Activated CD8-positive, alpha-beta memory T cell treated with anti-CD3 and anti-CD28 coated beads for 1 hour (primary cell): ENCODE data around the gene ANKRD11.
A peak's percentile ranks its signal among the peaks of the same experiment; 100 is the strongest.

ENCODE experiments used
- DNase-seq, 2 donors: peaks; one replicate each; pipeline ENCODE4 v3.0.0-alpha.2; 2020; ENCODE audit warnings: low read depth in 1 of 2; ENCODE audit errors: extremely low read depth in 1 of 2

Gene ANKRD11

GRCh38 chr16:89507214-89507833 lies 17.0 kb upstream of the ANKRD11 start:
- DNase-seq, result no peak

DNA sequence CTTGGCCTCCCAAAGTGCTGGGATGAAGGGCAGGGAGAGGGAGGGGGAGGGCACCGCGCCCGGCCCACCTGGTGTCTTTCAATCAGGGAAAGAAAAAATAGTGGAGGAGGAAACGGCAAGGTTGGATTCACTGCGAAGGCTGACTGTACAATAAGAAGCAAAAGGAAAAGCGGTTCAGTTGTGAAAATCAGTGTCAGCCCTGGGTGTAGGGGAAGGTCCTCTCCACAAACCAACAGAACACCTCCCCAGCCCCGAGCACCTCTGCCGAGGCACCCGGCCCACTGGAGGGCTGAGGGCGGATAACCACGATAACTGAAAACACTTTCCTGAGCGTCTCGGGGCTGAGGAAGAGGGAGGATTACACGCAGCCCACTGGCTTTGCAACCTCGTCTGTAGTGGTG lies 16.4 kb upstream of the ANKRD11 start:
- DNase-seq, result no peak

DNA sequence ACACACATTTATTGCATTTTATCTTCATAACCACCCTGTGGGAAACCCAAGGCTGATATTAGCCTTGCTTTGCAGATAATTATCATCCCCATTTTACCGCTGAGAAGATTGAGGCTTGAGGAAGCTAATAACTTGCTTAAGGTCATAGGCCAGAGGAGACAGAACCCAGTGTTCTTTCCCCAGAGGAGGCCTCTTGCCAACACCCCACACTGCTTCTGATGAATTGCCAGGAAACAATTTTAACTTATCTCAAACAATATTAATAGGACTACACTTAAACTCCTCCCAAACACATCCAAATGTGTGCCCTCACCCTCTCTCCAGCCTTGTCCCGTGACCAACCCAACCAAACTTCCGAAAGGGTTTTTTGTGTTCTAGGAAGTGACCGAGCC lies 15.7 kb upstream of the ANKRD11 start:
- no peak for DNase-seq

DNA sequence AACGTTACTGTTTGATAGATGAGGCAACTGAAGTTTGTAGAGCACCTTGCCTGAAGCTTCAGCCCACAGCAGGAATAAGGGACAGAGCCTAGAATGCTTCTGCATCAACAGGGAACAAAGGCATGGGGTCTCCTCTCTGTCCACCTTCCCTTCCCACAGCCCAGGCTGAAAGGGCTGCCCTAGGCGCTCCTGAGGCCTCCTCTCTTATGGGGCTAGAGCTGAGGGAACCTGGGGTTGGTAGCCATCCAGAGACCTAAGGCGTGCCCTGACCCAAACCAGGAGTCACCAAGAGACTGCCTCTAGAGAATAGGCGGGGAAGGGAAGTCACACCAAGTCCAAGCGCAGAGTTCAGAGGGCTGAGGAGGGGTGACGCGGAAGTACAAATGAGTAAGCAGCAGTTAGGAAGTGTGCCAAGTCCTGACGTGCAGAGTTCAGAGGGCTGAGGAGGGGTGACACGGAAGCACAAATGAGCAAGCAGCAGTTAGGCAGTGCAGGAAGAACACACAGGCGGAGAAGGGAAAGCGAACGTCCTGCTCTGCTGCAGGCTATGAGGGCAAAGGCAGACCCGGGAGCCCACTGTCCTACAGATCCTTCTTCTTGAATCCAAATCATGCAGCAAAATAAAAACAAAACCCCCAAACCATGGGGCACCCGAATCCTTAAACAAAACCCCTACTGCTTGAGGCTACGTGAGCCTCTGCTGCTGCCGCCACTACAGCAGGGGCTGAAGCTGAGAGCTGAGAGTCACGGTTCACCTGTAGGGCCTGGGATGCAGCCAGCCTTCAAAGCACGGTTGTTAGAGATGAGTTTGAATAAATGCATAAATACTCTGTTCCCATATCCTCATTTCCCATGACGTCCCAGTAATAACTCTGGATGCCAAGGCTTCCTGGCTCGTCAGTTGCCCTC lies 15.1 kb upstream of the ANKRD11 start:
- DNase-seq, result peak; percentile 72 to 84

DNA sequence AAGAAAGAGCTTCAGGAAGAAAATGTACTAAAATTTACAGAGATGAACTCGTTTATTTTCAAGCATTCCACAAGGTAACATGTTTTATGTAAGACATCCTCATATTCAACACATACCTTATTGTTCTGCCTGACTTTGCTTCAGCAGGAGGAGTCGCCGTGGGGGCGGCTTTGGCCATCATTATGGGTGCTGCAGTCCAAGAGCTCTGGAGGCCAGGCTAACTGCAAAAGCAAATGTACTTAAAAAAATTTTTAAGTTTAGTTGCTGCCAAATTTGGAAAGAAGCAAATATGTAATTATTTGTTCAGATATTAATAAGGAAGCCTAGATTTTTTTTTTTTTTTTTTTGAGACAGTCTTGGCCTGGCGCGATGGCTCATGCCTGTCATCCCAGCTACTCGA lies 13.7 kb upstream of the ANKRD11 start:
- no peak for DNase-seq

DNA sequence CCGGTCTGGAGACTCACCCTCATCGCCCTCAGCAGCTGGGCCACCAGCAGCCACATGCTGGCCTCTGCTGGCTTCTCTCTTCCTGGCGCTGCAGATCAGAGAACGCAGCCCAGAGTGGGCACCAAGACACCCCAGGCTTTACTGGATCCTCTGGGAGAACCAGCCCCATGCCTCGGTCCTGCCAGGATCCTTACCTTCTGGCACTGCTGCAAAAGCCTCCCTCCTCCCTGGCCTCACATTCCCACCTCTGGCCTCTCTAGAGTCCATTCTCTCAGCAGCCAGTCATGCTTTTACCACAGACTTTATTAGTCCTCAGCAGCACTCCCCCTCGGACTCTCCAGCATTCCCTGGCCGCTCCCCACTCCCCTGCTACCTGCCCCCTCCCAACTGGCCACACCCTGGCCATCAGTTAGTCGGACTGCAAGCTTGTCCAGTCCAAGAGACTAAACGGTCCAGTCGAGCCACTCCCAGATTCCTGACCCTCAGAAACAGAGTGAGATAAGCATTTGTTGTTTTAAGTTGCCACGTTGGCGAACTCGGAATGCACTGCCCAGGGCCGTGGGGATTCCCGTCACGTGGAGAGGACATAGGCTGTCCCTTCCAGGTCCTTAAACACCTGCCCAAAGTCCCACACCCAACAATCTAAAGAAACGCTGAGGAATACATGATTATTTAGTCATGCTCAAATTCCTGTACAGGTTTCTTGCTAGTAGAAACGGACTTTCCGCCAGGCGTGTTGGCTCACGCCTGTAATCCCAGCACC lies 11.9 kb upstream of the ANKRD11 start:
- DNase-seq, result no peak

GRCh38 chr16:89499767-89500166 lies 9.4 kb upstream of the ANKRD11 start:
- DNase-seq, result no peak

- no peak for DNase-seq
These were observed 8.5 kb upstream of the ANKRD11 start for GRCh38 chr16:89498839-89499238.

- DNase-seq, result no peak
These were observed 4.8 kb upstream of the ANKRD11 start for GRCh38 chr16:89495121-89495520.

DNA sequence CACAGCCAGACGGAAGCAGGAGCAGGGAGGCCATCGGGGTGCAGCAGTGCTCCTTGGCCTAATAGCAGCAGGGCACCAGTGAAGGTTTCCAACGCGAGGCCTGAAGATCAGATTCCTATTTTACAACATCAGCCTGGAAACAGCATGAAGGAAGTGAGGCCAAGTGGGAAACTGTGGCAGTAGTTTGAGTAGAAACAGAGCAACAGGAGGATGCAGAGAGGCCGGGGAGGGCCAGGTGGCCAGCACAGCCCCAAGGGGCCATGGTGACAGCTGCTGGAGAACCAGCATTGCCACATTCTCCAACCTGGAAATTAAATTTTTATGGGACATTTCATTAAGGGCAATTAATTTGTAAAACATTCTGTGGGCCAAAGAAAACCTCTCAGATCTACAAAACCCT lies 3.4 kb upstream of the ANKRD11 start:
- no peak for DNase-seq

- no peak for DNase-seq
These were observed 1.8 kb upstream of the ANKRD11 start for GRCh38 chr16:89491974-89492687.

GRCh38 chr16:89491238-89491869 lies 993 bp upstream of the ANKRD11 start:
- no peak for DNase-seq

GRCh38 chr16:89489898-89490438 lies 393 bp downstream of the ANKRD11 start:
- DNase-seq, result no peak

- peak; percentile 68 to 69 for DNase-seq
These were observed 1.1 kb downstream of the ANKRD11 start for GRCh38 chr16:89489040-89489897.

GRCh38 chr16:89485701-89486246 lies 4.6 kb downstream of the ANKRD11 start:
- DNase-seq, result no peak

GRCh38 chr16:89484923-89485679 lies 5.3 kb downstream of the ANKRD11 start:
- no peak for DNase-seq

DNA sequence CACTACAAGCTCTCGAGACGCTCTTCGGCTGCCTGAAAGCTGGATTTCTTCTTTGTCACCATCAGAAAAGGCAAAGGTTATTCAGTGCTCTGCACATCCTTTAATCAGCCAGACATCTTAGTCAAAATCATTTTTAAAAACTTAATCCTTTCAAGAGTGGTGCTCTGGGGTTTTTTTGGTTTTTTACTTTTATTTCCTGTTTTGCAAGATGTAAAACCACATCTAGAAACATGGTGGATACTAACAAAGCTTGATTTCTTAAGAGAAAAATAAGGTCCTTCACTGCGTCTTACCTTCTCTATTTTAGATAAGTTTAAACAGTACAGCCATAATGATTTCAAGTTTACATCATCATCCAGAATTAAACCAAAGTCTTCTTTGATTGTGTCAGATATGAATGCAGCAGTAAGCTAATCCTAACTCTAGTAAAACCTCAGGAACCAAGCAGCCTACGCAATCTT lies 6.3 kb downstream of the ANKRD11 start:
- DNase-seq, result no peak

DNA sequence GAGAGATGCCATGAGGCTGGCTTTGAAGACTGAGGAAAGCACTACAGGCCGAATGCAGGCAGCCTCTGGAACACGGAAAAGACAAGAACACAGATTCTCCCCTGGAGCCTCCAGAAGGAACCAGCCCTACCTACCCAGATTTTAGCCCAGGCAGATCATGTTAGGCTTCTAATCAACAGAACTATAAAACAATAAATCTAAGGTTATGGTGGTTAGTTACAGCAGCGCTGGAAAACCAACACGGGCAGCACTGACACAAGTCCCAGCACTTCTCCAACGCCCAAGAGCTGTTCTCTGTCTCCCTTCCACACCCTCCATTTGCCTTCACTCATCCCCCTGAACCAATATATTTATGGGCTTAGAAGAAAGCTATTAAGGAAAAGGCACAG lies 7.5 kb downstream of the ANKRD11 start:
- DNase-seq, result no peak
